ENCODE measurements around the gene ST6GALNAC3.
A peak's percentile ranks its signal among the peaks of the same experiment; 100 is the strongest.

ST6GALNAC3 gene

DNA sequence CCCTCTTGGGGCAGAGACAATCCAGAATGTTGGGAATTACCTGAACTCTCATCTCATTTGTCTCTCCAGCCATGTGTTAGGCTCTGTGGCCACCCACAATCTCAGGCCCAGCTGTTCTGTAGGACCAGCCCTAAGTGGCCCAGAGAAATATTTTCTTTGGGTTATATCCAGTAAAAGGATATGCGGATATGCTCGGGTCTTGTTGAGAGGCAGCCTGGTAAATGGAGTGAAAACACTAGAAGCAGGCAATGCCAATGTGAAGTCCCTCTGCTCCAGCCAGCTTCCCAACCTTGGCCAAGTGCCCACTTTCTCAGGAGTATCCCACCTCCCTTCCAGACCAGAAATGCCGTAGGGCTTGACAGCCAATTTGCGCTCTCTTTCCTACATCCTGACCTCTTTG is 192.2 kb downstream of the ST6GALNAC3 start:
- no peak overlapping the region for H3K4me3 ChIP-seq (ENCODE audit: low read length, poor library complexity, severe bottlenecking)
- no peaks in the 10 kb centered on the region for H3K27me3 ChIP-seq (ENCODE audit: insufficient read depth, low read length, poor library complexity, severe bottlenecking)
- H3K4me2 ChIP-seq (ENCODE audit: low read depth, low read length, poor library complexity, severe bottlenecking), result peak overlapping the region; percentile 33
- no peaks in the 10 kb centered on the region for H3K36me3 ChIP-seq (ENCODE audit: insufficient read depth, low read length)
- H4K20me1 ChIP-seq (ENCODE audit: insufficient read depth, low read length, poor library complexity, severe bottlenecking), result no peaks in the 10 kb centered on the region
- H3K9ac ChIP-seq (ENCODE audit: low read depth, low read length, poor library complexity, severe bottlenecking), result no peak overlapping the region
- TF ChIP-seq, protein P1, sequence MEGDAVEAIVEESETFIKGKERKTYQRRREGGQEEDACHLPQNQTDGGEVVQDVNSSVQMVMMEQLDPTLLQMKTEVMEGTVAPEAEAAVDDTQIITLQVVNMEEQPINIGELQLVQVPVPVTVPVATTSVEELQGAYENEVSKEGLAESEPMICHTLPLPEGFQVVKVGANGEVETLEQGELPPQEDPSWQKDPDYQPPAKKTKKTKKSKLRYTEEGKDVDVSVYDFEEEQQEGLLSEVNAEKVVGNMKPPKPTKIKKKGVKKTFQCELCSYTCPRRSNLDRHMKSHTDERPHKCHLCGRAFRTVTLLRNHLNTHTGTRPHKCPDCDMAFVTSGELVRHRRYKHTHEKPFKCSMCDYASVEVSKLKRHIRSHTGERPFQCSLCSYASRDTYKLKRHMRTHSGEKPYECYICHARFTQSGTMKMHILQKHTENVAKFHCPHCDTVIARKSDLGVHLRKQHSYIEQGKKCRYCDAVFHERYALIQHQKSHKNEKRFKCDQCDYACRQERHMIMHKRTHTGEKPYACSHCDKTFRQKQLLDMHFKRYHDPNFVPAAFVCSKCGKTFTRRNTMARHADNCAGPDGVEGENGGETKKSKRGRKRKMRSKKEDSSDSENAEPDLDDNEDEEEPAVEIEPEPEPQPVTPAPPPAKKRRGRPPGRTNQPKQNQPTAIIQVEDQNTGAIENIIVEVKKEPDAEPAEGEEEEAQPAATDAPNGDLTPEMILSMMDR (conservative IDR thresholded peaks at IDR 0.05; ENCODE audit: low read length), result no peak
- TF ChIP-seq EZH2phosphoT487 (IDR thresholded peaks at IDR 0.05; ENCODE audit: borderline replicate concordance), result no peak
- no peaks in the 10 kb centered on the region for H3K9me3 ChIP-seq (ENCODE audit: insufficient read depth, low read depth, low read length)
- peaks cover 7% of the 10 kb centered on the region; the same call in 1 of the 2 replicates for H3F3A ChIP-seq (ENCODE audit: low read depth)
- H3K79me2 ChIP-seq (ENCODE audit: insufficient read depth, low read length), result no peaks in the 10 kb centered on the region
- no peak overlapping the region for H2AFZ ChIP-seq (ENCODE audit: low read length)
- peaks cover 39% of the 10 kb centered on the region for H3K4me1 ChIP-seq (ENCODE audit: insufficient read depth, low read length, poor library complexity, severe bottlenecking)
- no peaks in the 10 kb centered on the region for H3K9me2 ChIP-seq (replicated peaks; ENCODE audit: low read depth, low read length)

DNA sequence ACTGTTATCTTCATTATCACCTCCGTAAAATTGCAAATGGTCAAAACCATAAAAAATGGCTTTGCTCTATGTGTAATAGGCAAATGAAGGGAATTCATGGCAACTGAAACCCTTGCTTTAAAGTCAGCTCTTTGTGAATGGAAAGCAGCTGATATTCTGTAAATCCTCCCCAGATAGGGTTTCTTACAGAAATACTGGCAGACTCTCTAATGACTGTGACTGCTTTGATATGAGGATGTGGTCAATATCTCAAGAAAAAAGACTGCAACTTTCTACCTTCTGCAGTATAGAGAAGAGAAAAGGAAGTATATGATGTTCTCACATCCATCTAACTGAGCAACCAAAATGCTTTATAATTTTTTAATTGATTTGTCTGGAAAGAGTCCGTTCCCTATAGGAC is 193.1 kb downstream of the ST6GALNAC3 start:
- no peak overlapping the region for H2AFZ ChIP-seq (ENCODE audit: low read length)
- H3K9ac ChIP-seq (ENCODE audit: low read depth, low read length, poor library complexity, severe bottlenecking), result no peak overlapping the region
- no peaks in the 10 kb centered on the region for H4K20me1 ChIP-seq (ENCODE audit: insufficient read depth, low read length, poor library complexity, severe bottlenecking)

DNA sequence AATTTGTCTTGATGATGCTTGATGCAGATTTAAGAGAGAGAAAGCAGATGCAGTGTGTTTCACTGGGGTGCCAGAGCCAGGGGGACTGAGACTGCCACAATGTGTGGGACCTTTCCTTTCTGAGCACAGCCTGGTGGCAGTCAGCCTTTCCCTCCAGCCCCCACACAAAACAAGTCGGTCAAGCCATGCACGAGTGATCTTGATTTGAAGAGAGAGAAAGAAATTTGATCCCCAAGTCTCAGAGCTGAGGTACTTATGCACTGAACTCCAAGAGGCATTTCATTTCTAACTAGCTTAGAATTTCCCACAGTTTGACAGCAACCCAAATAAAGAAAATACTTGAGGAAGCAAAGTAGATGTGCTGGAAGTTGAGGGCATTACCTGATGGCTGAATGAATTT is 193.8 kb downstream of the ST6GALNAC3 start:
- TF ChIP-seq, protein P1 (conservative IDR thresholded peaks at IDR 0.05; ENCODE audit: low read length), result no peak
- no peak for TF ChIP-seq EZH2phosphoT487 (IDR thresholded peaks at IDR 0.05; ENCODE audit: borderline replicate concordance)
- Histone ChIP-seq H3K79me2 (ENCODE audit: insufficient read depth, low read length) (no peaks in the 10 kb centered on the region), H3K27me3 (ENCODE audit: insufficient read depth, low read length, poor library complexity, severe bottlenecking) (no peaks in the 10 kb centered on the region), H3K9me2 (replicated peaks; ENCODE audit: low read depth, low read length) (no peaks in the 10 kb centered on the region), H2AFZ (ENCODE audit: low read length) (0 out of 2 replicates have a peak overlapping the region, but pooled peaks have one; percentile 37), H3K9ac (ENCODE audit: low read depth, low read length, poor library complexity, severe bottlenecking) (no peak overlapping the region), H3F3A (ENCODE audit: low read depth) (peaks cover 7% of the 10 kb centered on the region; the same call in 1 of the 2 replicates), H3K4me1 (ENCODE audit: insufficient read depth, low read length, poor library complexity, severe bottlenecking) (peaks cover 39% of the 10 kb centered on the region), H4K20me1 (ENCODE audit: insufficient read depth, low read length, poor library complexity, severe bottlenecking) (no peaks in the 10 kb centered on the region), H3K36me3 (ENCODE audit: insufficient read depth, low read length) (no peaks in the 10 kb centered on the region), H3K4me3 (ENCODE audit: low read length, poor library complexity, severe bottlenecking) (peak overlapping the region; percentile 14), H3K4me2 (ENCODE audit: low read depth, low read length, poor library complexity, severe bottlenecking) (peak overlapping the region; percentile 33), H3K9me3 (ENCODE audit: insufficient read depth, low read depth, low read length) (no peaks in the 10 kb centered on the region)

More for the DNA sequence above, 193.1 kb downstream of the ST6GALNAC3 start:
- Histone ChIP-seq H3K4me3 (ENCODE audit: low read length, poor library complexity, severe bottlenecking) (peak overlapping the region; percentile 14), H3K36me3 (ENCODE audit: insufficient read depth, low read length) (no peaks in the 10 kb centered on the region), H3F3A (ENCODE audit: low read depth) (peaks cover 7% of the 10 kb centered on the region; the same call in 1 of the 2 replicates), H3K4me2 (ENCODE audit: low read depth, low read length, poor library complexity, severe bottlenecking) (peak overlapping the region; percentile 33), H3K9me3 (ENCODE audit: insufficient read depth, low read depth, low read length) (no peaks in the 10 kb centered on the region), H3K9me2 (replicated peaks; ENCODE audit: low read depth, low read length) (no peaks in the 10 kb centered on the region), H3K27me3 (ENCODE audit: insufficient read depth, low read length, poor library complexity, severe bottlenecking) (no peaks in the 10 kb centered on the region), H3K79me2 (ENCODE audit: insufficient read depth, low read length) (no peaks in the 10 kb centered on the region), H3K4me1 (ENCODE audit: insufficient read depth, low read length, poor library complexity, severe bottlenecking) (peaks cover 39% of the 10 kb centered on the region)
- TF ChIP-seq EZH2phosphoT487 (IDR thresholded peaks at IDR 0.05; ENCODE audit: borderline replicate concordance), result no peak
- TF ChIP-seq, protein P1 (conservative IDR thresholded peaks at IDR 0.05; ENCODE audit: low read length), result no peak

All from Loucy (cell line).